ENCODE data around the gene PVR.

- TF ChIP-seq CTCF (IDR thresholded peaks at IDR 0.05) (no peak), POLR2A (IDR thresholded peaks at IDR 0.05) (no peak)
Measured at GRCh38 chr19:44706506-44707236, 63.0 kb downstream of the PVR start.
